ENCODE results near the gene PLA2G7.
"Not testable (repeated sequence)": the region's sequence is repeated elsewhere in the genome, so short reads cannot be mapped to it uniquely, and the experiment has no call there.

The PLA2G7 gene

GRCh38 chr6:46734867-46735719 is at the start of gene PLA2G7:
TSS of gene PLA2G7 (minus strand) at chr6:46735375. CDS start at chr6:46722891, 12,484 bp downstream.
- Histone ChIP-seq H3K36me3 (ENCODE audit: insufficient read depth, low read length) (no peaks in the 10 kb centered on the region), H3K4me1 (ENCODE audit: insufficient read depth, low read length) (peaks cover 4% of the 10 kb centered on the region; the same call in 1 of the 2 replicates), H3K9ac (ENCODE audit: low read depth, low read length) (peak within 1 kb of the TSS; percentile 72), H3K9me3 (ENCODE audit: control insufficient read depth, insufficient read depth, low read length) (no peaks in the 10 kb centered on the region)

DNA sequence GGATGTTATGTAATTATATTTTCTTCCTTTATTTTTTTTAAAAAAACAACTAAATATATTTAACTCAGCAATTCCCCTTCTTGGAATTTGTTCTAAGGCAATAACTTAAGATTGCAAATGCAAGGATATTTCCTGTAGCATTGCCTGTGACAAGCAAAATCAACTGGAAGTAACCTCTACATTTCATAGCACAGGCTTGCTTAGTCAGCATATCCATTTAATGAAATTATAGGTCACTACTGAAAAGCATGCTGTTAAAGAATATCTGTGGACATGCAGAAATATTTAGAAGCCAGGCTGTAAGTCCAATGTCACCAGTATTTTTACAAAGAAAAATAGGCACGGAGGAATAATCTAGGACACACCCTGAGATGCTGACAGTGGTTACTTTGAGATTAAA is 49.4 kb upstream of the PLA2G7 start:
- no peaks in the 10 kb centered on the region for H3K36me3 ChIP-seq (ENCODE audit: insufficient read depth, low read length)
- H3K9ac ChIP-seq (ENCODE audit: low read depth, low read length), result no peak overlapping the region
- no peaks in the 10 kb centered on the region for H3K9me3 ChIP-seq (ENCODE audit: control insufficient read depth, insufficient read depth, low read length)
- no peaks in the 10 kb centered on the region for H3K4me1 ChIP-seq (ENCODE audit: insufficient read depth, low read length)

DNA sequence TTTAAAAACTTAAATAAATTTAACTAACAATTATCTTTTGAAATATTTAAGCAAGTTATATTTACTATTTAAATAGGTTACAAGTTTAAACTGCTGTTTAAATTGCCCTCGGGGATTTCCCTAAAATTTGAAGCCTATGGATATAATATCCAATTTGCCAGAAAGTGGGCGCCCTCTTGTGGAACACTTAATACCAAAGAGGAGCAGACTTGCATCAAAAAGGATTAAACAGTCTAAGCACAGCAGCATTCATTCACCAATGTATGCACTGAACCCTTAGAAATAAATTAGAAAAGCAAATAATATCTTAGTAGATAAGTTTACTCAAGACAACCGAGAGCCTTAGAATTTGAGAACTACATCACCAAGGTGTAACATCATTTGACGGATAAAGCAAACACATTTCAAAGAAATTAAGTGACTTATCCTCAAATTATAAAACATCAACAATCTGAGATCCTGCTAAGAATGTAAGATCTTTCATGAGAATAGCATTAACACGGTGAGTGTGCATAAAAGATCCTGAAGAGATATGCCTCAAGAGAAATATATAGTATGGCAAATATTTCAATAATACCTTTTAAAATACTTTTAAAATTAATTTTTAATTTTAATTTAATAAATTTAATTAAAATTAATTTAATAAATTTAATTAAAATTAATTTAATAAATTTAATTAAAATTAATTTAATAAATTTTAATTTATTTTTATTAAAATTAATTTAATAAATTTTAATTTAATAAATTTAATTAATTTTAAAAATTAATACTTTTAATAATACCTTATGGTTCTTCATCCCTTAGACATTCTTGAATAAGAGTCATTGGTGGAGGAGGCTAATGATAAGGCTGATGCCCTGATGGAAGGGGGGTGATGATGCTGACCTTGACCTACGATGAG is 46.6 kb upstream of the PLA2G7 start:
- no peak overlapping the region for H3K9ac ChIP-seq (ENCODE audit: low read depth, low read length)
- no peaks in the 10 kb centered on the region for H3K9me3 ChIP-seq (ENCODE audit: control insufficient read depth, insufficient read depth, low read length)

DNA sequence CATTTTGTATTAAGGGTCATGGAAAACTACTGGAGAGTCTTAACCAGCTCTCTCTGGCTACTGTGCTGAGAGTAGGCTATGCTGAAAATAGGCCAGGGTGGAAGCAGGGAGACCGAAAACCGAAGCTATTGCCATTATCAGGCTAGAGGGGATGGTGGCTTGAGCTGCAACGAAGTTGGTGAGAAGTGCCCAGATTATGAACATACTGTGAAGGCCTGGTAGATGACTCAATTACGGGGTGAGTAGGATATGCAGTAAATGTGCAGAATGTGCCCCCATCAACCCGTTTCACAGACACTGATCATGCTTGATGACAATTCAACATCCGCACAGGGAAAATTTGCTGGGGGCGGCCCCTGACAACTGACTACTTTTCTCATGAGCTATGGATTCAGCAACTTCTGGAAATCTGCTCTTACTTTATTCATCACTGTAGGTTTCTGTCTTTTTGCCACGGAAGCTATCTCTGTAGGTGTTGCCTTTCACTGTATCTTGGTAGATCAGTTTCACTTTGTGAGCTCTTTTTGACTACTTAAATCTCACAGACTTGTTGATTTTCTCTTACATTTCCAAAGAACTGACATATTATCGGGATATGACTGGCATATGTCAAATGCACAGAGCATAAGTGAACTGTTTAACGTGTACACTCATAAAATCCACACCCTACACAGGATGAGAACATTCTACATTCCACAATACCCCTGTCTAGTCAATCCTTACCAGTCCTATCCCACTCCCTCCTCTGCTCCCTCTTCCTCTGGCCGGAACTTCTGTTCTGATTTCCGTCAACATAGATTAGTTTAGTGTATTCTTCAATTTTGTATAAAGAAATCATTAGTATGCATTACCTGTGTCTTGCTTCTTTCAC is 42.5 kb upstream of the PLA2G7 start:
- Histone ChIP-seq H3K9me3 (ENCODE audit: control insufficient read depth, insufficient read depth, low read length) (no peaks in the 10 kb centered on the region), H3K4me1 (ENCODE audit: insufficient read depth, low read length) (no peaks in the 10 kb centered on the region), H3K9ac (ENCODE audit: low read depth, low read length) (no peak overlapping the region), H3K36me3 (ENCODE audit: insufficient read depth, low read length) (no peaks in the 10 kb centered on the region)

More for the DNA sequence above, 46.6 kb upstream of the PLA2G7 start:
- Histone ChIP-seq H3K4me1 (ENCODE audit: insufficient read depth, low read length) (no peaks in the 10 kb centered on the region), H3K36me3 (ENCODE audit: insufficient read depth, low read length) (no peaks in the 10 kb centered on the region)

DNA sequence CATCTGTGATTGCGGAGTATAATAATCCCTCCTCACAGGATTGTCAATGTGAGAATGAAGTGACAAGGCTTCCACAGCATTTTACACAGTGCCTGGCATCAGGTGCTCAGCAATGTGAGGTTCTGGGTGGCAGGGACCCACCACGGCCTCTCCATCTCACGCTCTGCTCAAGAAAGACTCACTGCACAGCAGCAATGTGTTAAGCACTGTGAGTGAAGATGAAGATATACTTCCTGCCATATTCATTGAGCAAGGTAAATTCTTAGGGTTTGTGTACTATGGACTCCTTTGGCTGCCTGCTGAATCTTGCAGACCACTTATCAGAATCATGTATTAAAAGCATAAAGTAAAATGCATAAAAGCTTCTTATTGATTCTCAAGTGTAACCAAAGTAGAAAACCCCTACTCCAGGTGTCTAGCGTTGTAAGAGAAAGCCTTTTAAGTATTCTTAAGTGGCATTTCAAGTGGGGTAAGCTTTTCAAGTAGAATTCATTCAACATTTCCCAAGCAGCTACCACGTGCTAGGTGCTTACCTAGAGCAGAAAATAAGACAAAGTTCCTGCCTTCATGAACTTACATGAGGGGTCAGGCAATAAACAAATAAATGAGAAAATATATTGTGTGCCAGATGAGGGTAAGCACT is 41.0 kb upstream of the PLA2G7 start:
- no peak overlapping the region for H3K9ac ChIP-seq (ENCODE audit: low read depth, low read length)
- no peaks in the 10 kb centered on the region for H3K36me3 ChIP-seq (ENCODE audit: insufficient read depth, low read length)
- no peaks in the 10 kb centered on the region for H3K4me1 ChIP-seq (ENCODE audit: insufficient read depth, low read length)
- H3K9me3 ChIP-seq (ENCODE audit: control insufficient read depth, insufficient read depth, low read length), result no peaks in the 10 kb centered on the region

DNA sequence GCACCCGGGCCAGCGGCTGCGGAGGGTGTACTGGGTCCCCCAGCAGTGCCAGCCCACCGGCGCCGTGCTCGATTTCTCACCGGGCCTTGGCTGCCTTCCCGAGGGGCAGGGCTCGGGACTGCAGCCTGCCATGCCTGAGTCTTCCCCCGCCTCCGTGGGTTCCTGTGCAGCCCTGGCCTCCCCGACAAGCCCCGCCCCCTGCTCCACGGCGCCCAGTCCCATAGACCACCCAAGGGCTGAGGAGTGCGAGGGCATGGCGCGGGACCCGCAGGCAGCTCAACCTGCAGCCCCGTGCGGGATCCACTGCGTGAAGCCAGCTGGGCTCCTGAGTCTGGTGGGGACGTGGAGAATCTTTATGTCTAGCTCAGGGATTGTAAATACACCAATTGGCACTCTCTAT is 39.6 kb upstream of the PLA2G7 start:
- not testable (repeated sequence) for H3K4me1 ChIP-seq (ENCODE audit: insufficient read depth, low read length); H3K9ac ChIP-seq (ENCODE audit: low read depth, low read length); H3K9me3 ChIP-seq (ENCODE audit: control insufficient read depth, insufficient read depth, low read length); H3K36me3 ChIP-seq (ENCODE audit: insufficient read depth, low read length)

DNA sequence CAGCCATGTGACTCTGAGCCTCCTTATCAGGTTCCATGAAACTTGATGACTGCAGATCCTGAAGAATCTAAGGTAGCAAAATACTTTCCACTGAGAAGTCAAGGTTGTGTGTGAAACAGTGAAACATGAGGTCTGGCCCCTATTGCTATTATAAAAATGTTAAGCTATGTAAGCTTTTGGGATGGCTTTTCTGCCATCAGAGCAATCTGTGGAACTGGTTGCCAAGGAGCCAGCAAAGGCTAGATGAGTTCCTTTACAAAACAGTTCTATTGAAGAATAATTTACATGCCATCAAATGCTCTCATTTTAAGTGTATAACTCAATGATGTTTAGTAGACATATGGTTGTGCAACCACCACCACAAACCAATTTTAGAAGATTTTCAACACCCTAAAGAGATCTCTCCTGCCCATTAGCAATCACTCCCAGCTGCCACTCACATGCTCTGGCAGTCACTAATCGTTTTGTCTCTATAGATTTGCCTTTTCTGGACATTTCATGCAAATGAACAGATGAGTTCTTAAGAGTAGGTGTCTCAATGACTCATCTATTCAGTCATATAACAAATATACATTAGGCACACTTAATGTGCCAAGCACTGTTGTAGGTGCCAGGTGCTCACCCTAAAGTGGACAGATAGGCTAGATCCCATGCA is 38.2 kb upstream of the PLA2G7 start:
- Histone ChIP-seq H3K4me1 (ENCODE audit: insufficient read depth, low read length) (no peaks in the 10 kb centered on the region), H3K36me3 (ENCODE audit: insufficient read depth, low read length) (no peaks in the 10 kb centered on the region), H3K9ac (ENCODE audit: low read depth, low read length) (no peak overlapping the region)

GRCh38 chr6:46772762-46773161 is 37.6 kb upstream of the PLA2G7 start:
- H3K36me3 ChIP-seq (ENCODE audit: insufficient read depth, low read length), result no peaks in the 10 kb centered on the region
- H3K9ac ChIP-seq (ENCODE audit: low read depth, low read length), result no peak overlapping the region
- H3K4me1 ChIP-seq (ENCODE audit: insufficient read depth, low read length), result no peaks in the 10 kb centered on the region
- H3K9me3 ChIP-seq (ENCODE audit: control insufficient read depth, insufficient read depth, low read length), result no peaks in the 10 kb centered on the region

More for the DNA sequence above, 38.2 kb upstream of the PLA2G7 start:
- no peaks in the 10 kb centered on the region for H3K9me3 ChIP-seq (ENCODE audit: control insufficient read depth, insufficient read depth, low read length)

GRCh38 chr6:46772016-46772415 is 36.8 kb upstream of the PLA2G7 start:
- no peaks in the 10 kb centered on the region for H3K4me1 ChIP-seq (ENCODE audit: insufficient read depth, low read length)
- H3K9ac ChIP-seq (ENCODE audit: low read depth, low read length), result no peak overlapping the region
- H3K36me3 ChIP-seq (ENCODE audit: insufficient read depth, low read length), result no peaks in the 10 kb centered on the region
- no peaks in the 10 kb centered on the region for H3K9me3 ChIP-seq (ENCODE audit: control insufficient read depth, insufficient read depth, low read length)

DNA sequence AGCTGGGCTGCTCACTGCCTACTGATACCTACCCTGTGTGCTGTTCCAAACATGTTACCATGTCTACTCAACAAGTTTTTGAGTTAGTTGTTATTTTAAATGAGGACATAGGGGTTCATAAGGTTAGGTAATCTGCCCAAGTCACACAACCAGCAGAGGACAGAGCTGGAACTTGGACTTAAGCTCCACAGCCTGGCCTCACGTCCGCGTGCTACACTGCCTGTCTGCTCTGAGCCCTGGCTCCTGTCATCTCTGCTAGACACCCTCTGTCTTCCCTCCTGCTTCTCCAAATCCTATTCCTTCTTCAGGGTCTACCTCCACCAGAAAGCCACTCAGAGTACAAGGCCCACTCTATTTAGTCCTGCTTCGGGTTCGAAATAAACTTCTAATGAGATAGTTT is 29.8 kb upstream of the PLA2G7 start:
- no peak overlapping the region for H3K9ac ChIP-seq (ENCODE audit: low read depth, low read length)
- H3K36me3 ChIP-seq (ENCODE audit: insufficient read depth, low read length), result no peaks in the 10 kb centered on the region
- no peaks in the 10 kb centered on the region for H3K4me1 ChIP-seq (ENCODE audit: insufficient read depth, low read length)
- H3K9me3 ChIP-seq (ENCODE audit: control insufficient read depth, insufficient read depth, low read length), result no peaks in the 10 kb centered on the region

GRCh38 chr6:46764280-46764679 is 29.1 kb upstream of the PLA2G7 start:
- H3K9me3 ChIP-seq (ENCODE audit: control insufficient read depth, insufficient read depth, low read length); H3K9ac ChIP-seq (ENCODE audit: low read depth, low read length); H3K36me3 ChIP-seq (ENCODE audit: insufficient read depth, low read length); H3K4me1 ChIP-seq (ENCODE audit: insufficient read depth, low read length): not testable (repeated sequence)

- no peak overlapping the region for H3K9ac ChIP-seq (ENCODE audit: low read depth, low read length)
- H3K4me1 ChIP-seq (ENCODE audit: insufficient read depth, low read length), result no peaks in the 10 kb centered on the region
- no peaks in the 10 kb centered on the region for H3K36me3 ChIP-seq (ENCODE audit: insufficient read depth, low read length)
- H3K9me3 ChIP-seq (ENCODE audit: control insufficient read depth, insufficient read depth, low read length), result no peaks in the 10 kb centered on the region
These were observed 28.3 kb upstream of the PLA2G7 start for GRCh38 chr6:46763466-46763865.

- H3K9ac ChIP-seq (ENCODE audit: low read depth, low read length), result no peak overlapping the region
- H3K36me3 ChIP-seq (ENCODE audit: insufficient read depth, low read length), result no peaks in the 10 kb centered on the region
- H3K9me3 ChIP-seq (ENCODE audit: control insufficient read depth, insufficient read depth, low read length), result no peaks in the 10 kb centered on the region
- H3K4me1 ChIP-seq (ENCODE audit: insufficient read depth, low read length), result peaks cover 4% of the 10 kb centered on the region; the same call in 1 of the 2 replicates
These were observed 25.8 kb upstream of the PLA2G7 start for GRCh38 chr6:46760925-46761324.

Measured in ES-I3 (cell line).